ENCODE data around the gene NHLH1. TPM values are rescaled to one million over a fixed set of nuclear protein-coding genes. Genes with fewer than 3 reads are reported as not detected.

The NHLH1 gene
- total RNA-seq, 1 experiment from 2014 or later, result 0.70 TPM

DNA sequence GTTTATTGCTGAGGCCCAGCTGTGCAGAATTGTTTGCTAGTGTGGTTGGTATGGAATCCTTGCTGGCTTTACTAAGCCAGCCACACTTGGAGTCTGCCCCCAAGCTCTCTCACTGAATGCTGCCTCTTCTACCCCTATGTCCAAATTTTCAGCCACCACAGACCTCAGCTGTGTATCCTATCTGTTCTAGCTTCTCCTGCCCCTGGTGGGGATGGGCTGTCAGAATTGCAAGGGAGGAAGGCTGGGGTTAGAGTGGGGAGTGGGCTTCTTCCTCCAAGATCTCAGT lies 4.4 kb downstream of the NHLH1 start (continued):
- TF ChIP-seq, protein P1, sequence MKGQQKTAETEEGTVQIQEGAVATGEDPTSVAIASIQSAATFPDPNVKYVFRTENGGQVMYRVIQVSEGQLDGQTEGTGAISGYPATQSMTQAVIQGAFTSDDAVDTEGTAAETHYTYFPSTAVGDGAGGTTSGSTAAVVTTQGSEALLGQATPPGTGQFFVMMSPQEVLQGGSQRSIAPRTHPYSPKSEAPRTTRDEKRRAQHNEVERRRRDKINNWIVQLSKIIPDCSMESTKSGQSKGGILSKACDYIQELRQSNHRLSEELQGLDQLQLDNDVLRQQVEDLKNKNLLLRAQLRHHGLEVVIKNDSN (CRISPR knock-in tag; IDR thresholded peaks at IDR 0.05), result no peak
- TF ChIP-seq, protein P2, sequence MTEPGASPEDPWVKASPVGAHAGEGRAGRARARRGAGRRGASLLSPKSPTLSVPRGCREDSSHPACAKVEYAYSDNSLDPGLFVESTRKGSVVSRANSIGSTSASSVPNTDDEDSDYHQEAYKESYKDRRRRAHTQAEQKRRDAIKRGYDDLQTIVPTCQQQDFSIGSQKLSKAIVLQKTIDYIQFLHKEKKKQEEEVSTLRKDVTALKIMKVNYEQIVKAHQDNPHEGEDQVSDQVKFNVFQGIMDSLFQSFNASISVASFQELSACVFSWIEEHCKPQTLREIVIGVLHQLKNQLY (CRISPR knock-in tag; IDR thresholded peaks at IDR 0.05), result no peak
- TF ChIP-seq ELF4 (CRISPR knock-in tag; IDR thresholded peaks at IDR 0.05; ENCODE audit: low read depth), result no peak
- TF ChIP-seq JAZF1 (CRISPR knock-in tag; IDR thresholded peaks at IDR 0.05), result no peak
- no peak for TF ChIP-seq ZNF219 (CRISPR knock-in tag; IDR thresholded peaks at IDR 0.05; ENCODE audit: borderline replicate concordance)
- TF ChIP-seq NFE2L1 (CRISPR knock-in tag; IDR thresholded peaks at IDR 0.05), result no peak
- TF ChIP-seq TEAD4 (CRISPR knock-in tag; IDR thresholded peaks at IDR 0.05), result no peak
- no peak for TF ChIP-seq GTF2I (CRISPR knock-in tag; conservative IDR thresholded peaks at IDR 0.05)
- no peak for TF ChIP-seq SP1 (CRISPR knock-in tag; conservative IDR thresholded peaks at IDR 0.05)
- TF ChIP-seq ATF1 (CRISPR knock-in tag; IDR thresholded peaks at IDR 0.05), result no peak
- TF ChIP-seq, protein P3, sequence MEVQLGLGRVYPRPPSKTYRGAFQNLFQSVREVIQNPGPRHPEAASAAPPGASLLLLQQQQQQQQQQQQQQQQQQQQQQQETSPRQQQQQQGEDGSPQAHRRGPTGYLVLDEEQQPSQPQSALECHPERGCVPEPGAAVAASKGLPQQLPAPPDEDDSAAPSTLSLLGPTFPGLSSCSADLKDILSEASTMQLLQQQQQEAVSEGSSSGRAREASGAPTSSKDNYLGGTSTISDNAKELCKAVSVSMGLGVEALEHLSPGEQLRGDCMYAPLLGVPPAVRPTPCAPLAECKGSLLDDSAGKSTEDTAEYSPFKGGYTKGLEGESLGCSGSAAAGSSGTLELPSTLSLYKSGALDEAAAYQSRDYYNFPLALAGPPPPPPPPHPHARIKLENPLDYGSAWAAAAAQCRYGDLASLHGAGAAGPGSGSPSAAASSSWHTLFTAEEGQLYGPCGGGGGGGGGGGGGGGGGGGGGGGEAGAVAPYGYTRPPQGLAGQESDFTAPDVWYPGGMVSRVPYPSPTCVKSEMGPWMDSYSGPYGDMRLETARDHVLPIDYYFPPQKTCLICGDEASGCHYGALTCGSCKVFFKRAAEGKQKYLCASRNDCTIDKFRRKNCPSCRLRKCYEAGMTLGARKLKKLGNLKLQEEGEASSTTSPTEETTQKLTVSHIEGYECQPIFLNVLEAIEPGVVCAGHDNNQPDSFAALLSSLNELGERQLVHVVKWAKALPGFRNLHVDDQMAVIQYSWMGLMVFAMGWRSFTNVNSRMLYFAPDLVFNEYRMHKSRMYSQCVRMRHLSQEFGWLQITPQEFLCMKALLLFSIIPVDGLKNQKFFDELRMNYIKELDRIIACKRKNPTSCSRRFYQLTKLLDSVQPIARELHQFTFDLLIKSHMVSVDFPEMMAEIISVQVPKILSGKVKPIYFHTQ (CRISPR knock-in tag; IDR thresholded peaks at IDR 0.05), result no peak
- no peak for TF ChIP-seq CREB1 (CRISPR knock-in tag; IDR thresholded peaks at IDR 0.05)

DNA sequence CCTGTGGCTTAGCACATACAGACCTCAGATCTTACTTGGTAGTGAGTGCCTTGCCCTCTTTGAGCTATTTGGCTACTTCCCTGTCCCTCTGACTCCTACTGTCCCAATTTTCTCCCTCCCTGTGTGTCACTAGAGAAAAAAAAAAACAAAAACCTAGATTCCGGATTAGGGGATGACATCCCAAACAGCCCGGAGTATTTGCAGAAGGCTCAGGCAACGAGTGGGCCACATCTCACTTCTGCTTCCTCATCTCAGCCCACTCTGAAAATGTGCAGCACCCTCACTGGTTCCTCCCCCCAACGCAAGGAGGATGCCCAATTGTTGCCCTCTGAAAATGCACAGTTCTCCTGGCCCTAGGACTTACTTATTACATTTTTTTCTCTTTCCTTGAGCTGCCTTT lies 4.9 kb downstream of the NHLH1 start:
- Mint-ChIP-seq H3K9me3 (no peaks in the 10 kb centered on the region), H3K4me1 (peaks cover 36% of the 10 kb centered on the region), H3K27ac (no peak overlapping the region), H3K27me3 (ENCODE audit: low read depth) (no peaks in the 10 kb centered on the region), H3K4me3 (no peak overlapping the region), H3K36me3 (no peaks in the 10 kb centered on the region)
- DNase-seq (ENCODE audit: low spot score) (no peak), ATAC-seq (no peak)
- POLR2A ChIA-PET, result interaction anchor here (0.7 to 2.1 kb wide), 2 partner anchors 9 to 227 kb away, joined by 3 to 9 read pairs; no protein-coding TSS in a partner anchor
- TF ChIP-seq, protein P4, sequence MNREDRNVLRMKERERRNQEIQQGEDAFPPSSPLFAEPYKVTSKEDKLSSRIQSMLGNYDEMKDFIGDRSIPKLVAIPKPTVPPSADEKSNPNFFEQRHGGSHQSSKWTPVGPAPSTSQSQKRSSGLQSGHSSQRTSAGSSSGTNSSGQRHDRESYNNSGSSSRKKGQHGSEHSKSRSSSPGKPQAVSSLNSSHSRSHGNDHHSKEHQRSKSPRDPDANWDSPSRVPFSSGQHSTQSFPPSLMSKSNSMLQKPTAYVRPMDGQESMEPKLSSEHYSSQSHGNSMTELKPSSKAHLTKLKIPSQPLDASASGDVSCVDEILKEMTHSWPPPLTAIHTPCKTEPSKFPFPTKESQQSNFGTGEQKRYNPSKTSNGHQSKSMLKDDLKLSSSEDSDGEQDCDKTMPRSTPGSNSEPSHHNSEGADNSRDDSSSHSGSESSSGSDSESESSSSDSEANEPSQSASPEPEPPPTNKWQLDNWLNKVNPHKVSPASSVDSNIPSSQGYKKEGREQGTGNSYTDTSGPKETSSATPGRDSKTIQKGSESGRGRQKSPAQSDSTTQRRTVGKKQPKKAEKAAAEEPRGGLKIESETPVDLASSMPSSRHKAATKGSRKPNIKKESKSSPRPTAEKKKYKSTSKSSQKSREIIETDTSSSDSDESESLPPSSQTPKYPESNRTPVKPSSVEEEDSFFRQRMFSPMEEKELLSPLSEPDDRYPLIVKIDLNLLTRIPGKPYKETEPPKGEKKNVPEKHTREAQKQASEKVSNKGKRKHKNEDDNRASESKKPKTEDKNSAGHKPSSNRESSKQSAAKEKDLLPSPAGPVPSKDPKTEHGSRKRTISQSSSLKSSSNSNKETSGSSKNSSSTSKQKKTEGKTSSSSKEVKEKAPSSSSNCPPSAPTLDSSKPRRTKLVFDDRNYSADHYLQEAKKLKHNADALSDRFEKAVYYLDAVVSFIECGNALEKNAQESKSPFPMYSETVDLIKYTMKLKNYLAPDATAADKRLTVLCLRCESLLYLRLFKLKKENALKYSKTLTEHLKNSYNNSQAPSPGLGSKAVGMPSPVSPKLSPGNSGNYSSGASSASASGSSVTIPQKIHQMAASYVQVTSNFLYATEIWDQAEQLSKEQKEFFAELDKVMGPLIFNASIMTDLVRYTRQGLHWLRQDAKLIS (CRISPR knock-in tag; IDR thresholded peaks at IDR 0.05; ENCODE audit: borderline replicate concordance), result no peak
- 0 out of 2 replicates have a peak, but pooled peaks have one; percentile 38 for TF ChIP-seq ZNF317 (CRISPR knock-in tag; IDR thresholded peaks at IDR 0.05; ENCODE audit: borderline replicate concordance, low read depth)
- CTCF ChIA-PET, result interaction anchor here (1.2 to 2.0 kb wide), 5 partner anchors 9 to 120 kb away, joined by 3 to 20 read pairs (median 6); no protein-coding TSS in a partner anchor

DNA sequence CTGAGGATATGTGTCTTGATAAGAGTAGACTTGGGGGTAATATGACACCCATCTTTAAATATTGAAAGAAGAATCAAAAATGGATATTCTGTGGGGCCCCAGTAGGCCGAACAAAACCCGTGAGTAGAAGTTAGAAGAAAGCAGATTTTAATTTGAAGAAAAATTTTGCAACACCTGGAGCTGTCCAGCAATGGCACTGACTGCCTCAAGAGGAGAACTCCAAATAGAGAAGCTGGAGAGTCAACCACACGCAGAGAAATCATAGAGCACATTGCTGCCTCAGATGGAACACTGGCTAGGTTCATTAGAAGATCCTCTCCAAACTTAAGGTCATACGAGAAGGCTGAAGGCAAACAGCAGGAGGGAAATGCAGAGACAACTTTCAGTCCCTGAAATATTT lies 6.8 kb downstream of the NHLH1 start:
- CTCF ChIA-PET, result interaction anchor here (1.0 to 8.3 kb wide), 9 partner anchors 10 to 273 kb away, joined by 3 to 199 read pairs (median 19); partner anchors contain the start of genes COPA, NCSTN, NHLH1 and VANGL2
- POLR2A ChIA-PET, result no interaction called here
- Mint-ChIP-seq H3K27ac (no peak overlapping the region), H3K4me3 (no peak overlapping the region), H3K27me3 (ENCODE audit: low read depth) (no peaks in the 10 kb centered on the region), H3K9me3 (no peaks in the 10 kb centered on the region), H3K4me1 (peaks cover 40% of the 10 kb centered on the region), H3K36me3 (no peaks in the 10 kb centered on the region)
- ATAC-seq, result no peak
- DNase-seq (ENCODE audit: low spot score), result no peak
- no peak for TF ChIP-seq ZNF263 (CRISPR knock-in tag; IDR thresholded peaks at IDR 0.05; ENCODE audit: low read depth)
- TF ChIP-seq ETV6 (CRISPR knock-in tag; IDR thresholded peaks at IDR 0.05), result no peak
- TF ChIP-seq PRRX2 (CRISPR knock-in tag; IDR thresholded peaks at IDR 0.05), result no peak
- TF ChIP-seq GRHL2 (CRISPR knock-in tag; IDR thresholded peaks at IDR 0.05; ENCODE audit: insufficient replicate concordance, severe bottlenecking), result no peak
- TF ChIP-seq, protein P4 (CRISPR knock-in tag; IDR thresholded peaks at IDR 0.05; ENCODE audit: borderline replicate concordance), result no peak
- TF ChIP-seq, protein P5, sequence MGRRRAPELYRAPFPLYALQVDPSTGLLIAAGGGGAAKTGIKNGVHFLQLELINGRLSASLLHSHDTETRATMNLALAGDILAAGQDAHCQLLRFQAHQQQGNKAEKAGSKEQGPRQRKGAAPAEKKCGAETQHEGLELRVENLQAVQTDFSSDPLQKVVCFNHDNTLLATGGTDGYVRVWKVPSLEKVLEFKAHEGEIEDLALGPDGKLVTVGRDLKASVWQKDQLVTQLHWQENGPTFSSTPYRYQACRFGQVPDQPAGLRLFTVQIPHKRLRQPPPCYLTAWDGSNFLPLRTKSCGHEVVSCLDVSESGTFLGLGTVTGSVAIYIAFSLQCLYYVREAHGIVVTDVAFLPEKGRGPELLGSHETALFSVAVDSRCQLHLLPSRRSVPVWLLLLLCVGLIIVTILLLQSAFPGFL (CRISPR knock-in tag; IDR thresholded peaks at IDR 0.05; ENCODE audit: borderline replicate concordance), result no peak
- TF ChIP-seq ZNF317 (CRISPR knock-in tag; IDR thresholded peaks at IDR 0.05; ENCODE audit: borderline replicate concordance, low read depth), result no peak
- TF ChIP-seq TCF7 (CRISPR knock-in tag; IDR thresholded peaks at IDR 0.05; ENCODE audit: low read depth), result no peak

Measured in WTC11 (cell line).